NCI-H345 (cell line): ENCODE measurements around the gene NHS.

Experiments used
- DNase-seq: peaks from one replicate; lab custom pipeline; 2025; lab: John Stamatoyannopoulos, UW

The NHS gene

GRCh38 chrX:17590892-17591740 lies 216.1 kb downstream of the NHS start:
- DNase-seq: peak; percentile 61

DNA sequence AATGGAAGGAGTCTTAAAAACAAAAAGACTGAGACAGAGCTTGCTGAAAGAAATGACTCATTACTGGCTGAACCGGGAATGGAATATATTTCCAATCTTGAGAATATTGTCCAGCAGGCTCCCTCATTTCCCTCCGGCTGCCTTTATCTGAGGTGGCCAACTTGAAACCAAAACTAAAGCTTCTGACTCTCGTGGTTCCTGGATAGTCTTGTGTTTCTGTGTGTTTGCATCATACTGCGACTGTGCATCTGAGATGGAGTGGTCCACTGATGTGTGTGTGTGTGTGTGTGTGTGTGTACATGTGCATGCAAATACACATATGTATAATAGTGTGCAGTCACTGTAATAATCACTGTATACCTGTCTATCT lies 216.7 kb downstream of the NHS start:
- no peak for DNase-seq

- no peak for DNase-seq
These were observed 217.1 kb downstream of the NHS start for GRCh38 chrX:17592117-17592516.

- no peak for DNase-seq
These were observed 219.7 kb downstream of the NHS start for GRCh38 chrX:17594693-17595092.

DNA sequence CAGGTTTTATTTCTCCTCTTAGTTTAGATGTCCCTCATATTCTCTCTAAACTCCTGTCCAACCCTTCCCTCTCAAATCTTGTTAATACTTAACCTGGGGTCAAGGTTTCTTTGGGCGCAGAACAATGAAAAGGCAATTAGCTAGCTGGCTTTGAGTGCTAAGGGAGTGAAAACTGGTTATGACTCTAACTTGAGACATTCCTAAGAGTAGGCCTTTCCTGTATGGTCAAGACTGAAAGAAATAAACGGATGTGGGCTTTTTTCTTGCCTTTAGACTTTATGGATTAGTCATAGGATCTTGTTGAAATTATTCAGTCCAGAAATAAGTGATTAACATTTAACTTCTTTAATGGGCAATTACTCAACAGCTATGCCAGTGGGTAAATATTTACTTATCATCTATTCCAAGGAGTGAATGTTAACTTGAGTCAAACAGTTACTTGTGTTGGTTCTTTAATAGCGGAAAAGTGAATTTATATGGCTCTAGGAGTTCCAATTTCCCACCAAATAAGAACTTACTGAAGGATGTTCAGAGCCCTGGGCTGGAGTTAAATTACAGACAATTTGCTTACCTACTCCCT lies 220.5 kb downstream of the NHS start:
- no peak for DNase-seq

- DNase-seq: no peak
These were observed 221.1 kb downstream of the NHS start for GRCh38 chrX:17596061-17596460.

DNA sequence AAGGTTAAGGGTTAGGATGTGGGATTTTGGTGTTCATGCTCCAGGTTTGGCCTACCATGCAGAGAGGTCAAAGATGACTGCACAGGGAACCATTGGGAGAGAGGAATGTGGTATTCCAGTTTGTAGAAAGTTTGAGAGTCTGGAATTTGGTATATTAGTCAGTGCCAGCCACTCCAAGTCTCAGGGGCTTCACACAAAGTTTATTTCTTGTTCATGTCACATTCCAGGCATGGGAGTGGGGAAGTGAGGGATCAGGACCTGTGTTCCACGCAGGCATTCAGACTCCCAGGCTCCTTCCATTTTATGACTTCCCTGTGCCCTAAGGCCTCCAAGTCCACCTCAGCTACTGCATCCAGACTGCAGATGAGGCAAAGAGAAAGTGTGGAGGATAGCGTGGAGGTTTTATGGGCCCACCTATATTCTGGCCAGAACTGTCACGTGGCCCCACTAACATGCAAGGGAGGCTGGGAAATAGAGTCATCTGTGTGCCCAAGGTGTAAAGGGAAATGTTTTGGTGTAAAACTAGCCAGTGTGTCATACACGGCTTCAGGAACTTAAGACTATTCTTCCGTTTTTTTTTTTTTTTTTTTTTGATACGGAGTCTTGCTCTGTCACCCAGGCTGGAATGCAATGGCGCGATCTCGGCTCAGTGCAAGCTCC lies 221.7 kb downstream of the NHS start:
- DNase-seq: no peak

DNA sequence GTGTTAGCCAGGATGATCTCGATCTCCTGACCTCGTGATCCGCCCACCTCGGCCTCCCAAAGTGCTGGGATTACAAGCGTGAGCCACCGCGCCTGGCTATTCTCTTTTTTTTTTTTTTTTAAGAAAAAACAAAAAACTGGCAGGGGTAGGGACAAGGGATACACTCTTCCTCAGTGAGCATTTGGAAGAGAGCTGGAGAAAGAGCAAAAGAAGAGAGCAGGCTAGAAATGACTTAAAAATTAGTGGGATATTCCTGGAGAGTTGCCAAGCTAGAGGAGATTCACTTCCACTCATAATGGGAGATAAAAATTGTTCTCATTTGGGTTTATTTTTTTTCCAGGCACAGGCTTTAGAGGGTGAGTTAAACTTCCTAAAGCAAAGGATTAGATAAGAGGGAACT lies 222.3 kb downstream of the NHS start:
- no peak for DNase-seq

DNA sequence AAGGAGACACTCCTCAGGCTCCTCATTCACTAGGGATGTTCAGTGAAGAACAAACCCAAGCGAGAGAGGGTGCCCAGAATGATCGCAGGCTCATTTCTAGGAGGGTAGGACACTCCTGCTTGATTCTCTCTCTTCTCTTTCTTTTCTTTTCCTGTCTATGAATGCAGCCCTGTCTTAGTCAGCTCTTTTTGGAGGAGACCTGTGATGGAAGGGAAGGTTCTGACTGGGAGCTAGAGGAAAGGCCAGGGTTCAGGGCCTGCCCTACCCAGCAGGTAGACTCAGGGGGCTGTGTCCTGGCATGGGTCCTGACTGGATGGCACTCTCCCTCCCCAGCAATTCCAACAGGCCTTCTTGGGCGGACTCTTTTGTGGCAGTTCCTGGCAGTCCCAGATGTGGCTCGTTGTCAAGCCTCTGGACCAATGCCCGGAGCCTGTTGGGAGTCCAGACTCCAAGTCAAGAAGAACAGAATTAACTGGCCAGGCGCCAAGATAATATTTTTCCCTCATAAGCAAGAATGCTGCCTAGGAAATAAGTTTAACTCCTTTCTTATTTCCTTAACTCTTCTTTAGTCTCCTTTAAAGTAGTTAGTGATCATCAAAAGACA lies 222.9 kb downstream of the NHS start:
- peak; percentile 44 for DNase-seq

- no peak for DNase-seq
These were observed 226.6 kb downstream of the NHS start for GRCh38 chrX:17601441-17602200.

DNA sequence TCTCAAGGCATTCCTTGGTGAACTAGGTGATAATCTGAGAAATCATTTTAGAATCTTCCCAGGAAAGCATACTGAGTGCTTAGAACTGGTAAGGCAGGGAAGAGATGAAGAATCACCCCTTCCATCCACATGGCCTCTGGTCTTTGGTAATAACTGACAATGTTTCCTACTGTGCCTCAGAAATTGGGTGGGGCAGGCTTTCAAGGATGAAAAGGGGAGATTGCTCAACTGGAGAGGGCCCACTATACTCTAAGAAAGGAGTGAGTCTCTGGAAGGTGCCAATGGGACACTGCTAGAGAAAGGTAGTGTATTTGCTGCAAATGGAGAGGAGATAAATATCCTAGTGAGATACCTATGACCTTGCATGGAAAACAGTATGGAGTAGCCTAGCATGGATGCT lies 227.2 kb downstream of the NHS start:
- DNase-seq: no peak

DNA sequence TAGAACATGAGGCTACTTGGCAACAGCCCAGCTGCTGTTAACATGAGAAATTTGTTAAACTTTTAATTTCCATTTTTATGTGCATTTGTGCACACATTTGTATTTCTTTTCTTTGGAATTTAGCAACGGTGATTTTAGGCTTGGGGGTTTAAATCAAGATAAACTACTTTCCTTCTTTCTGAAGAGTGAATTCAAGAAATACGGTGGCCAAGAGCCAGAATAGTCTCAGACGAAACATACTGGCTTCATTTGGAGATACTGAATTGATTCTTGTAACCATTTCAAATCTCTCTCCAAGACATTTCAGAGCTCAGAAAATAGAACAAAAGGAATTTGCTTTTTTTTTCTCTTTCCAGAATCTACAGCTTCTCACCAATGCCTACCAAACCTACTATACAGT lies 228.2 kb downstream of the NHS start:
- no peak for DNase-seq

GRCh38 chrX:17605676-17606075 lies 230.7 kb downstream of the NHS start:
- no peak for DNase-seq

- no peak for DNase-seq
These were observed 231.2 kb downstream of the NHS start for GRCh38 chrX:17606231-17606630.

- DNase-seq: peak; percentile 71
These were observed 233.9 kb downstream of the NHS start for GRCh38 chrX:17608888-17609287.

GRCh38 chrX:17610788-17611187 lies 235.8 kb downstream of the NHS start:
- no peak for DNase-seq

DNA sequence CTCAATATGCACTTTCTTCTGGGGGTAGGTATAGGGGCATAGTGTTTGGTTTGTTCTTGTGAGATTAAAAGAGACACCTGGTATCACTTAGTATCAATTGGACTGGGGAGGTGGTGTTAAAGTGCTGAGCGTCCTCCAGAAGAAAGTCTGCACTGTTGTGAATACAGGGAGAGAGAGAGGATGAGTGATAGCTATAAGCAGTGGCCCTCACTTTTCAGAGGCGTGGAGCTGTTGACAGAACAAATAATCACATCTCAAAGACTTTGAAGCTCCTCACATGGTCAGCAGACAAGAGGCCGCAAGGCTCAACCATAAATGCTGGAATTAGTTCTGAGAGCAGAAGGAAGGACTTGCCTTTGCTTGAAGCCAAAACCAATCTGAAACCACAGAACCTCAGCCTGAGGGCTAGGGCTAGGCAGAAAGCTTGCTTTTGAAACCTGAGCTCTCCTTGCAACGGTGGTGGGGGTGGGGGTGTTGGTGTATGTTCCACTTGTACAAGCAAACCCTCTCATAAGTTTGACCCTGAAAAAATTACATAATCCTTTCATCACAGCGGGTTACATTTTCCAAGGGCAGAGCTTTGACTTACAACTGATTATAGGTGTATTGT lies 239.1 kb downstream of the NHS start:
- DNase-seq: peak; percentile 43

DNA sequence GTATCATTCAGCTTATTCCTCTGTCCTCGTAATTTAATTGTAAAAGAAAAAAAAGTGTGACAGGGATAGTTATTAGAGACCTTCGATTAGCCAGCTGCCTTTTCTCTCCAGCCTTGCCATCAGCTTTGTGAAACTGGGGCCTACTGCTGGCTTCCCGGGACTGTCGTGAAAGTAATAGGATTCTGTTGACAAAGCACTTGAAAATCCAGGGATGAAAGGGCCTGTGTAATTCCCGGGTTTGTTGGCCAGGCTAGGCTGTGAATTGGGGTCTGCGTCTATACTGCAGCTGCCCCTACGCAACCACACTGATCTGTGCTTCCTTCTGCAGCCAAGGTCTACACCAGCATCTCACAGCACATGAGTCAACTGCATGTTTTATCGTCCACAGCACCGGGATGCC lies 241.9 kb downstream of the NHS start:
- peak; percentile 79 for DNase-seq

DNA sequence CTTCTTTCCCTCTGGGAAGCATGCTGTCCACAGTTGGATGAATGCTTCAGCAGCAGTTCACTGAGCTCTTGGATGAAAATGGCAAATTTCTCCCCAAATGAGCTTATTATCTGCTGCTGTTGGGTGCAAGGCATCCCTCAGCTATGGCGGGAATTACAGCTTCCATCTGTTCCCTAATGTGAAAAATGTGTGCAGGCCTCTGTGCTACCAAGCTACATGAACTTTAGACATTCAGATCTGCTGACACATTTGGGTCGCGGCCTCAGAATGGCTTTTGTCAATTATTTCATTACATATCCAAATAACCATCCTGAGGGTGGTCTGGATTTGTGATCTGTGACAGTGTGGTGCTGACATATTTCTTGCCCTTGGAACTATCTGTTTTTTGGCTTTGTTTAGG lies 242.8 kb downstream of the NHS start:
- DNase-seq: no peak

- DNase-seq: no peak
These were observed 246.7 kb downstream of the NHS start for GRCh38 chrX:17621566-17622270.

- no peak for DNase-seq
These were observed 247.3 kb downstream of the NHS start for GRCh38 chrX:17622331-17622730.
